Fibroblast of lung (primary cell): Measurements from ENCODE around the gene C10orf143. TPM values are rescaled to one million over a fixed set of nuclear protein-coding genes. Genes with fewer than 3 reads are reported as not detected.

Experiments used
- DNase-seq, 2 donors: peaks; one replicate each; pipeline versions ENCODE4 v3.0.0 to v3.0.0-alpha.2; 2010; ENCODE audit warnings: low read depth in 2 of 2
- H2AFZ ChIP-seq: 2 replicates; pipeline ENCODE4 v1.5.1; 2012; ENCODE audit warnings: low read length, control low read depth, inconsistent platforms
- H3K27ac ChIP-seq: 2 replicates; pipeline ENCODE4 v1.5.1; 2011; ENCODE audit warnings: low read length, control low read depth; ENCODE audit not compliant: insufficient read depth
- H3K27me3 ChIP-seq: 2 replicates; pipeline ENCODE4 v1.5.1; 2011; ENCODE audit warnings: mild to moderate bottlenecking, low read length; ENCODE audit not compliant: control insufficient read depth, insufficient read depth
- H3K36me3 ChIP-seq: 2 replicates; pipeline ENCODE4 v1.5.1; 2011; ENCODE audit warnings: low read length; ENCODE audit not compliant: control insufficient read depth, insufficient read depth
- H3K4me1 ChIP-seq: 2 replicates; pipeline ENCODE4 v1.5.1; 2011; ENCODE audit warnings: low read length; ENCODE audit not compliant: control insufficient read depth, insufficient read depth; ENCODE audit errors: extremely low read depth
- H3K4me2 ChIP-seq: 2 replicates; pipeline ENCODE4 v1.5.1; 2011; ENCODE audit warnings: low read length, control low read depth; ENCODE audit not compliant: insufficient read depth; ENCODE audit errors: extremely low read depth
- H3K4me3 ChIP-seq, 4 experiments: fragments of 200-600 bp in 1 of 4; sonication (generic) in 1 of 4; replicated peaks in 1 of 4; 2 replicates each; pipeline ENCODE4 v1.5.1; 2011 to 2016; ENCODE audit warnings: low read length in 4 of 4, low read depth in 3 of 4, mild to moderate bottlenecking in 3 of 4, control low read depth in 2 of 4, inconsistent platforms in 1 of 4, mixed read lengths in 1 of 4; ENCODE audit not compliant: insufficient read depth in 1 of 4; ENCODE audit errors: control extremely low read depth in 1 of 4
- H3K79me2 ChIP-seq: 2 replicates; pipeline ENCODE4 v1.5.1; 2012; ENCODE audit warnings: mild to moderate bottlenecking, low read length, inconsistent platforms; ENCODE audit not compliant: control insufficient read depth, insufficient read depth
- H3K9ac ChIP-seq: 2 replicates; pipeline ENCODE4 v1.5.1; 2011; ENCODE audit warnings: mild to moderate bottlenecking, low read length, control low read depth; ENCODE audit not compliant: insufficient read depth
- H3K9me3 ChIP-seq: 2 replicates; pipeline ENCODE4 v1.5.1; 2012; ENCODE audit warnings: low read depth, low read length; ENCODE audit not compliant: control insufficient read depth, insufficient read depth
- H4K20me1 ChIP-seq: 2 replicates; pipeline ENCODE4 v1.5.1; 2011; ENCODE audit warnings: low read length; ENCODE audit not compliant: control insufficient read depth, insufficient read depth; ENCODE audit errors: extremely low read depth
- EZH2 ChIP-seq: IDR thresholded peaks from 2 replicates; pipeline ENCODE4 v1.5.1; 2012; ENCODE audit warnings: low read length, control low read depth, mild to moderate bottlenecking; ENCODE audit errors: missing control alignments
- polyA plus RNA-seq, 2 donors: library from polyadenylated mRNA; depleted of rRNA in 1 of 2; stranded (reverse) in 1 of 2; unstranded in 1 of 2; fragments of >200 nt; gene quantifications; 2 replicates each; pipeline ENCODE4 v1.2.1, GENCODE V29; 2011 to 2012; ENCODE audit warnings: missing spikeins in 1 of 2
- total RNA-seq: library from RNA; depleted of rRNA; stranded (reverse); fragments of >200 nt; gene quantifications from 2 replicates; pipeline ENCODE4 v1.2.1, GENCODE V29; 2014
- TF ChIP-seq, protein P1 (sequence below), 2 donors: IDR thresholded peaks in 1 of 2; conservative IDR thresholded peaks in 1 of 2; 1 replicate in 1 of 2; 2 replicates in 1 of 2; pipeline ENCODE4 v1.5.1; 2011 to 2012; ENCODE audit warnings: low read length in 2 of 2, control low read depth in 1 of 2, inconsistent platforms in 1 of 2, low read depth in 1 of 2, mild to moderate bottlenecking in 1 of 2

The C10orf143 gene
- total and polyA plus RNA-seq, 2 donors (not counting 1 experiment from before 2014, with no cell fraction given), result 1.5 to 2.0 TPM

DNA sequence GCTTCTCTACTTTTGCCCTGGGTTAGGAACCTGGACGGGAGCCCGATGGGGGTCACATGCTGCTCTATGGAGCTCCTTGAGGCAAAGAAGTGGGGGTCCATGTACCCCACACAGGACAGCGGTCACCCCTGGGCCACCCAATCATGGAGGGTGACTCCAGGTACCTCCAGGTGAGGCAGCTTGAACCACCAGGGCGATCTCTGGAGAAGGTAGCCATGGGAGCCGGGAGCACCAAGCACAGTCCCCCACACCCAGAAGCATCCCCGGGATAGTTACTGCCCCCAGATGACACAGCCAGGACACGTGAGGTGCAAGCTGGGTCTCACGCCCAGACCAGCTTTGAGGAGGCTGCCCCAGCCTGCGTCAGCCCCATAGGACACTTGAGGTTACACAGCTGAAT, 58.4 kb downstream of the C10orf143 start:
- no peak for DNase-seq
- Histone ChIP-seq H3K9ac (no peak overlapping the region), H3K4me2 (no peak overlapping the region), H3K4me3 (no peak overlapping the region), H3K27me3 (no peaks in the 10 kb centered on the region), H3K9me3 (no peaks in the 10 kb centered on the region), H4K20me1 (no peaks in the 10 kb centered on the region), H3K27ac (no peak overlapping the region), H2AFZ (no peak overlapping the region), H3K79me2 (no peaks in the 10 kb centered on the region), H3K36me3 (no peaks in the 10 kb centered on the region), H3K4me1 (no peaks in the 10 kb centered on the region)
- TF ChIP-seq, protein P1, sequence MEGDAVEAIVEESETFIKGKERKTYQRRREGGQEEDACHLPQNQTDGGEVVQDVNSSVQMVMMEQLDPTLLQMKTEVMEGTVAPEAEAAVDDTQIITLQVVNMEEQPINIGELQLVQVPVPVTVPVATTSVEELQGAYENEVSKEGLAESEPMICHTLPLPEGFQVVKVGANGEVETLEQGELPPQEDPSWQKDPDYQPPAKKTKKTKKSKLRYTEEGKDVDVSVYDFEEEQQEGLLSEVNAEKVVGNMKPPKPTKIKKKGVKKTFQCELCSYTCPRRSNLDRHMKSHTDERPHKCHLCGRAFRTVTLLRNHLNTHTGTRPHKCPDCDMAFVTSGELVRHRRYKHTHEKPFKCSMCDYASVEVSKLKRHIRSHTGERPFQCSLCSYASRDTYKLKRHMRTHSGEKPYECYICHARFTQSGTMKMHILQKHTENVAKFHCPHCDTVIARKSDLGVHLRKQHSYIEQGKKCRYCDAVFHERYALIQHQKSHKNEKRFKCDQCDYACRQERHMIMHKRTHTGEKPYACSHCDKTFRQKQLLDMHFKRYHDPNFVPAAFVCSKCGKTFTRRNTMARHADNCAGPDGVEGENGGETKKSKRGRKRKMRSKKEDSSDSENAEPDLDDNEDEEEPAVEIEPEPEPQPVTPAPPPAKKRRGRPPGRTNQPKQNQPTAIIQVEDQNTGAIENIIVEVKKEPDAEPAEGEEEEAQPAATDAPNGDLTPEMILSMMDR (conservative IDR thresholded peaks at IDR 0.05 in 1 of 2, IDR thresholded peaks at IDR 0.05 in 1 of 2; ENCODE audit: low read depth in 1 of 2, low read length in 2 of 2), result no peak
- no peak for TF ChIP-seq EZH2

GRCh38 chr10:130050721-130051120, 59.9 kb downstream of the C10orf143 start:
- Histone ChIP-seq H2AFZ (no peak overlapping the region), H3K27ac (no peak overlapping the region), H3K4me1 (no peaks in the 10 kb centered on the region), H3K4me3 (no peak overlapping the region), H3K4me2 (no peak overlapping the region), H3K9ac (no peak overlapping the region), H4K20me1 (no peaks in the 10 kb centered on the region), H3K27me3 (no peaks in the 10 kb centered on the region), H3K79me2 (no peaks in the 10 kb centered on the region), H3K9me3 (no peaks in the 10 kb centered on the region), H3K36me3 (no peaks in the 10 kb centered on the region)
- TF ChIP-seq EZH2, result no peak
- TF ChIP-seq, protein P1 (conservative IDR thresholded peaks at IDR 0.05 in 1 of 2, IDR thresholded peaks at IDR 0.05 in 1 of 2; ENCODE audit: low read depth in 1 of 2, low read length in 2 of 2), result no peak
- DNase-seq, result no peak

- H3K4me3 ChIP-seq, result no peak overlapping the region
- H4K20me1 ChIP-seq, result no peaks in the 10 kb centered on the region
- no peaks in the 10 kb centered on the region for H3K27me3 ChIP-seq
- H3K36me3 ChIP-seq, result no peaks in the 10 kb centered on the region
- H3K9me3 ChIP-seq, result no peaks in the 10 kb centered on the region
- no peak overlapping the region for H3K27ac ChIP-seq
- no peaks in the 10 kb centered on the region for H3K79me2 ChIP-seq
- no peak for TF ChIP-seq EZH2
- TF ChIP-seq, protein P1 (conservative IDR thresholded peaks at IDR 0.05 in 1 of 2, IDR thresholded peaks at IDR 0.05 in 1 of 2; ENCODE audit: low read depth in 1 of 2, low read length in 2 of 2), result no peak
- no peak overlapping the region for H3K9ac ChIP-seq
- no peak overlapping the region for H2AFZ ChIP-seq
- no peak overlapping the region for H3K4me2 ChIP-seq
- no peaks in the 10 kb centered on the region for H3K4me1 ChIP-seq
- no peak for DNase-seq
Observed at GRCh38 chr10:130049987-130050386, 60.6 kb downstream of the C10orf143 start.
